IMR-90 (cell line): ENCODE measurements around the gene ALDH8A1. TPM values are rescaled to one million over a fixed set of nuclear protein-coding genes. Genes with fewer than 3 reads are reported as not detected.

Experiments used
- ATAC-seq: fragments of 200-7000 bp; cut with Tn5 transposase; 2 replicates; pipeline ENCODE4 v1.9.1; 2020; ENCODE audit warnings: low read depth, mild to moderate bottlenecking, moderate library complexity
- BruUV-seq: library from RNA; stranded (reverse); fragments of 400-500 nt; replicated peaks from 2 replicates; lab custom pipeline; 2021; lab: Mats Ljungman, UMichigan
- CTCF ChIA-PET: fragments of 300-600 bp; formaldehyde crosslinking; extraction: SDS; loops from one replicate; lab custom pipeline; 2021; ENCODE audit warnings: antibody characterized with exemption; lab: Yijun Ruan, JAX
- POLR2A ChIA-PET: fragments of 300-600 bp; sonication (Branson Sonifier 250); formaldehyde crosslinking; loops from one replicate; lab custom pipeline; 2022; ENCODE audit warnings: antibody characterized with exemption; ENCODE audit not compliant: unreplicated experiment; lab: Charles Lee
- DNase-seq: peaks from one replicate; pipeline ENCODE4 v3.0.0; 2013
- H2AFZ ChIP-seq: replicated peaks from 2 replicates; pipeline ENCODE3; 2013; ENCODE audit warnings: low read length, mild to moderate bottlenecking; ENCODE audit not compliant: poor library complexity
- H2AK5ac ChIP-seq: 2 replicates; pipeline ENCODE4 v1.6.1; 2013; ENCODE audit warnings: low read depth, low read length, inconsistent platforms
- H2AK9ac ChIP-seq: replicated peaks from 2 replicates; pipeline ENCODE3; 2013; ENCODE audit warnings: mild to moderate bottlenecking, low read depth, low read length, moderate library complexity; ENCODE audit not compliant: poor library complexity
- H2BK120ac ChIP-seq: 2 replicates; pipeline ENCODE4 v1.6.1; 2013; ENCODE audit warnings: low read depth, low read length, inconsistent platforms
- H2BK15ac ChIP-seq: 3 replicates; pipeline ENCODE4 v1.6.1; 2013; ENCODE audit warnings: low read depth, low read length, inconsistent platforms
- H2BK20ac ChIP-seq: 2 replicates; pipeline ENCODE4 v1.6.1; 2013; ENCODE audit warnings: low read depth, mild to moderate bottlenecking, inconsistent platforms, low read length, moderate library complexity
- H2BK5ac ChIP-seq: 2 replicates; pipeline ENCODE4 v1.6.1; 2013; ENCODE audit warnings: mild to moderate bottlenecking, low read depth, low read length, inconsistent platforms; ENCODE audit not compliant: poor library complexity, severe bottlenecking
- H3K14ac ChIP-seq: replicated peaks from 2 replicates; pipeline ENCODE4 v1.6.1; 2013; ENCODE audit warnings: low read depth, low read length, inconsistent platforms
- H3K18ac ChIP-seq: 2 replicates; pipeline ENCODE4 v1.6.1; 2013; ENCODE audit warnings: low read depth, low read length, control low read depth
- H3K23ac ChIP-seq: 2 replicates; pipeline ENCODE4 v1.6.1; 2013; ENCODE audit warnings: low read depth, low read length, inconsistent platforms
- H3K27ac ChIP-seq: 2 replicates; pipeline ENCODE4 v1.5.1; 2013; ENCODE audit warnings: mild to moderate bottlenecking, control low read depth, low read length; ENCODE audit not compliant: insufficient read depth
- H3K27me3 ChIP-seq: 2 replicates; pipeline ENCODE4 v1.6.1; 2013; ENCODE audit warnings: low read length; ENCODE audit not compliant: control insufficient read depth, insufficient read depth
- H3K36me3 ChIP-seq: 2 replicates; pipeline ENCODE4 v1.6.1; 2013; ENCODE audit warnings: low read length, mixed read lengths; ENCODE audit not compliant: control insufficient read depth, insufficient read depth
- H3K4ac ChIP-seq: 2 replicates; pipeline ENCODE4 v1.6.1; 2013; ENCODE audit warnings: low read depth, low read length, inconsistent platforms
- H3K4me1 ChIP-seq: 2 replicates; pipeline ENCODE4 v1.6.1; 2013; ENCODE audit warnings: low read length, mixed read lengths; ENCODE audit not compliant: control insufficient read depth, insufficient read depth
- H3K4me2 ChIP-seq: 2 replicates; pipeline ENCODE4 v1.6.1; 2013; ENCODE audit warnings: low read depth, mild to moderate bottlenecking, control low read depth, low read length, moderate library complexity
- H3K4me3 ChIP-seq: 2 replicates; pipeline ENCODE4 v1.5.1; 2013; ENCODE audit warnings: low read depth, mild to moderate bottlenecking, control low read depth, low read length, moderate library complexity; ENCODE audit not compliant: insufficient read depth
- H3K56ac ChIP-seq: 2 replicates; pipeline ENCODE4 v1.6.1; 2013; ENCODE audit warnings: low read length, inconsistent platforms; ENCODE audit not compliant: insufficient read depth; ENCODE audit errors: extremely low read depth
- H3K79me1 ChIP-seq, 2 experiments: 2 replicates each; pipeline ENCODE4 v1.6.1; 2013; ENCODE audit warnings: low read length in 2 of 2, inconsistent platforms in 1 of 2, low read depth in 1 of 2
- H3K9ac ChIP-seq: 2 replicates; pipeline ENCODE4 v1.6.1; 2013; ENCODE audit warnings: low read depth, low read length, control low read depth
- H3K9me1 ChIP-seq: 2 replicates; pipeline ENCODE4 v1.6.1; 2013; ENCODE audit warnings: low read length, inconsistent platforms; ENCODE audit not compliant: insufficient read depth
- H3K9me3 ChIP-seq: 2 replicates; pipeline ENCODE4 v1.6.1; 2013; ENCODE audit warnings: low read length; ENCODE audit not compliant: control insufficient read depth, insufficient read depth
- H4K20me1 ChIP-seq: 2 replicates; pipeline ENCODE4 v1.6.1; 2013; ENCODE audit warnings: low read length, inconsistent platforms; ENCODE audit not compliant: insufficient read depth
- H4K5ac ChIP-seq: 2 replicates; pipeline ENCODE4 v1.6.1; 2013; ENCODE audit warnings: mild to moderate bottlenecking, low read depth, low read length, control low read depth
- H4K8ac ChIP-seq, 2 experiments: 2 replicates each; pipeline ENCODE4 v1.6.1; 2013; ENCODE audit warnings: low read depth in 2 of 2, low read length in 2 of 2, control low read depth in 1 of 2, inconsistent platforms in 1 of 2
- H4K91ac ChIP-seq: 2 replicates; pipeline ENCODE4 v1.6.1; 2013; ENCODE audit warnings: low read depth, low read length, inconsistent platforms; ENCODE audit not compliant: insufficient read depth
- BHLHE40 ChIP-seq: fragments of 150-350 bp; IDR thresholded peaks from 2 replicates; pipeline ENCODE4 v1.6.1; 2016; ENCODE audit warnings: mild to moderate bottlenecking, low read depth, low read length
- CTCF ChIP-seq: conservative IDR thresholded peaks from 2 replicates; pipeline ENCODE4 v1.5.1; 2012; ENCODE audit warnings: mild to moderate bottlenecking, low read depth, low read length, improper control_type of control experiment
- MAZ ChIP-seq: IDR thresholded peaks from 2 replicates; pipeline ENCODE4 v1.6.1; 2012; ENCODE audit warnings: low read depth, mild to moderate bottlenecking, low read length, improper control_type of control experiment, moderate library complexity, borderline replicate concordance
- RAD21 ChIP-seq: IDR thresholded peaks from 2 replicates; pipeline ENCODE4 v1.6.1; 2012; ENCODE audit warnings: low read length, improper control_type of control experiment
- RFX5 ChIP-seq: IDR thresholded peaks from 2 replicates; pipeline ENCODE4 v1.8.0; 2012; ENCODE audit warnings: low read depth, mild to moderate bottlenecking, low read length, moderate library complexity
- WGBS, 2 experiments: methylation state at CpG; one replicate each; pipeline versions ENCODE4 v1.1.5 to v1.1.7; 2013; ENCODE audit warnings: missing lambda C conversion rate in 2 of 2; ENCODE audit not compliant: insufficient read length in 1 of 2; ENCODE audit errors: extremely low coverage in 2 of 2; 5-methylcytosine and 5-hydroxymethylcytosine counted together
- dilution Hi-C: fragments of 300-500 bp; cut with HindIII; formaldehyde crosslinking; loops from one replicate; pipeline ENCODE4 v1.14.3; 2018; ENCODE audit warnings: low sequenced_read_pairs; ENCODE audit not compliant: unreplicated experiment
- in situ Hi-C: fragments of 300-500 bp; cut with MboI; formaldehyde crosslinking; loops from 3 replicates; pipeline ENCODE4 v1.14.3; 2019; ENCODE audit warnings: low sequenced_read_pairs, inconsistent platforms, mixed read lengths
- intact Hi-C: fragments of 100-400 bp; cut with micrococcal nuclease; formaldehyde crosslinking; loops from 2 replicates; pipeline ENCODE4 v1.10.0; 2022
- polyA plus RNA-seq, 3 experiments: library from polyadenylated mRNA; depleted of rRNA; stranded (reverse); fragments of >200 nt; gene quantifications; 2 replicates each; pipeline ENCODE4 v1.2.3, GENCODE V29; 2012; ENCODE audit warnings: low replicate concordance in 1 of 3
- total RNA-seq: library from RNA; depleted of rRNA; stranded (reverse); fragments of >200 nt; gene quantifications from 2 replicates; pipeline ENCODE4 v1.2.3, GENCODE V29; 2012
- TF ChIP-seq, protein P1 (sequence below): fragments of 150-350 bp; IDR thresholded peaks from 2 replicates; pipeline ENCODE4 v1.6.1; 2017; ENCODE audit warnings: mild to moderate bottlenecking, antibody characterized with exemption, low read length, low read depth

ALDH8A1 gene
- total and polyA plus RNA-seq, 2 of the 4 experiments (the other 2 are of a cell fraction), result under 0.01 to 0.15 TPM

DNA sequence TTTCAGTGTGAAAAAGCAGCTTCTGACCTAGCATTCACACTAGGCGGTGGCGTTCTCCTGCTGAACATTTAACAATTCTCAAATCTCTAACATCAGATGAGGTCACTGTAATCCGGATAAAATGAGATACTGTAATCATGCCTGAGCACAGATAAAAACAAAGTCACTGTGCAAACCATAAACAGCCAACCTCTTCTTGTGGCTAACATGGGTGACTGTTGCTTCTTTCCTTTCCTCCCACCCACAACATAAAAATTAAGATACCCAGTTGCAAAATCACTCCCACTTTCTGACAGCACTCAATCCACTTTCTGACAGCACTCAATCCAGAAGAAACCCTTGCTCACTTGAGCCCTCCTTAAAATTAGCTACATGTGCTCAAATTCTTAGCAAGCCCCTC is 11.5 kb upstream of the ALDH8A1 start:
- TF ChIP-seq RFX5 (no peak), BHLHE40 (no peak), RAD21 (no peak), MAZ (no peak), CTCF (no peak)
- TF ChIP-seq, protein P1, sequence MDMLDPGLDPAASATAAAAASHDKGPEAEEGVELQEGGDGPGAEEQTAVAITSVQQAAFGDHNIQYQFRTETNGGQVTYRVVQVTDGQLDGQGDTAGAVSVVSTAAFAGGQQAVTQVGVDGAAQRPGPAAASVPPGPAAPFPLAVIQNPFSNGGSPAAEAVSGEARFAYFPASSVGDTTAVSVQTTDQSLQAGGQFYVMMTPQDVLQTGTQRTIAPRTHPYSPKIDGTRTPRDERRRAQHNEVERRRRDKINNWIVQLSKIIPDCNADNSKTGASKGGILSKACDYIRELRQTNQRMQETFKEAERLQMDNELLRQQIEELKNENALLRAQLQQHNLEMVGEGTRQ, result no peak
- ChIA-PET POLR2A (no interaction called here), CTCF (interaction anchor here (0.6 kb wide), 2 partner anchors 487 to 1073 kb away, joined by 3 to 4 read pairs; partner anchors contain the start of gene TCF21)
- 88% methylated on average over 1 of the region's 3 CpGs; no CpG with 5 or more reads in 1 of the 2 experiments for WGBS, 2 experiments
- Histone ChIP-seq H3K4me2 (no peak overlapping the region), H3K9me1 (no peaks in the 10 kb centered on the region), H3K14ac (no peak overlapping the region), H3K4ac (no peak overlapping the region), H3K27ac (no peak overlapping the region), H3K79me1 (no peaks in the 10 kb centered on the region), H2AFZ (no peak overlapping the region), H3K18ac (no peak overlapping the region), H2BK120ac (no peak overlapping the region), H3K36me3 (peaks cover 7% of the 10 kb centered on the region), H2BK20ac (no peak overlapping the region), H3K4me1 (no peaks in the 10 kb centered on the region), H4K5ac (no peak overlapping the region), H4K8ac (no peak overlapping the region), H3K9ac (no peak overlapping the region), H2AK9ac (no peak overlapping the region), H3K27me3 (no peaks in the 10 kb centered on the region), H2BK5ac (no peak overlapping the region), H4K91ac (no peak overlapping the region), H4K20me1 (no peaks in the 10 kb centered on the region), H2BK15ac (no peak overlapping the region), H3K23ac (no peak overlapping the region), H3K9me3 (peaks cover 4% of the 10 kb centered on the region), H3K4me3 (no peak overlapping the region), H3K56ac (no peak overlapping the region), H2AK5ac (no peak overlapping the region)
- in situ Hi-C loops (no loop called here), intact Hi-C loops (no loop called here), dilution Hi-C loops (no loop called here)
- ATAC-seq (no peak), DNase-seq (no peak)
- no TSS peak for BruUV-seq
